Immature natural killer cell (primary cell): ENCODE data around the gene PTGDR. TPM values are rescaled to one million over a fixed set of nuclear protein-coding genes. Genes with fewer than 3 reads are reported as not detected.

ENCODE experiments used
- DNase-seq, 3 donors: peaks; one replicate each; pipeline ENCODE4 v3.0.0; 2022; ENCODE audit warnings: mixed read lengths in 1 of 3
- H3K27ac Mint-ChIP-seq, 6 donors: one replicate each; pipeline ENCODE4 v1.8.0; 2020; ENCODE audit warnings: mixed read lengths in 6 of 6, mild to moderate bottlenecking in 5 of 6, inconsistent platforms in 4 of 6, moderate library complexity in 3 of 6
- H3K27me3 Mint-ChIP-seq, 3 donors: one replicate each; pipeline ENCODE4 v1.8.0; 2020 to 2021; ENCODE audit warnings: low read depth in 3 of 3, mild to moderate bottlenecking in 3 of 3, mixed read lengths in 3 of 3, moderate library complexity in 3 of 3, inconsistent platforms in 1 of 3
- H3K36me3 Mint-ChIP-seq, 3 donors: one replicate each; pipeline ENCODE4 v1.8.0; 2020; ENCODE audit warnings: mixed read lengths in 3 of 3, inconsistent platforms in 2 of 3, mild to moderate bottlenecking in 2 of 3
- H3K4me1 Mint-ChIP-seq, 2 donors: one replicate each; pipeline ENCODE4 v1.8.0; 2020; ENCODE audit warnings: inconsistent platforms in 2 of 2, mild to moderate bottlenecking in 2 of 2, mixed read lengths in 2 of 2, moderate library complexity in 1 of 2
- H3K4me3 Mint-ChIP-seq, 5 donors: one replicate each; pipeline ENCODE4 v1.8.0; 2020; ENCODE audit warnings: mild to moderate bottlenecking in 5 of 5, mixed read lengths in 5 of 5, inconsistent platforms in 3 of 5, moderate library complexity in 3 of 5
- H3K9me3 Mint-ChIP-seq, 6 donors: one replicate each; pipeline ENCODE4 v1.8.0; 2020; ENCODE audit warnings: mild to moderate bottlenecking in 6 of 6, mixed read lengths in 6 of 6, inconsistent platforms in 4 of 6, moderate library complexity in 3 of 6
- polyA plus RNA-seq, 3 donors: library from polyadenylated mRNA; unstranded; fragments of 300-500 nt; fragmentation: Illumina TruSeq; gene quantifications; one replicate each; pipeline ENCODE4 v1.2.3, GENCODE V29; 2021

PTGDR gene, protein sequence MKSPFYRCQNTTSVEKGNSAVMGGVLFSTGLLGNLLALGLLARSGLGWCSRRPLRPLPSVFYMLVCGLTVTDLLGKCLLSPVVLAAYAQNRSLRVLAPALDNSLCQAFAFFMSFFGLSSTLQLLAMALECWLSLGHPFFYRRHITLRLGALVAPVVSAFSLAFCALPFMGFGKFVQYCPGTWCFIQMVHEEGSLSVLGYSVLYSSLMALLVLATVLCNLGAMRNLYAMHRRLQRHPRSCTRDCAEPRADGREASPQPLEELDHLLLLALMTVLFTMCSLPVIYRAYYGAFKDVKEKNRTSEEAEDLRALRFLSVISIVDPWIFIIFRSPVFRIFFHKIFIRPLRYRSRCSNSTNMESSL
- polyA plus RNA-seq = 100 to 1,000 TPM in 2 of 3 donors, 10 to 100 TPM in 1; 78.2 to 233 (median 133) TPM

GRCh38 chr14:52267501-52268278 is at the start of gene PTGDR:
Gene PTGDR, plus strand, starts transcription at chr14:52267698. Its CDS starts 117 bp downstream, at chr14:52267815.
- peaks cover 69 to 73% of the 10 kb centered on the region in 2 donors for H3K4me1 Mint-ChIP-seq
- DNase-seq = peak; percentile 76 to 80 (median 78)
- peaks cover 3 to 12% (median 4%) of the 10 kb centered on the region in 3 donors for H3K27me3 Mint-ChIP-seq
- no peaks in the 10 kb centered on the region for H3K9me3 Mint-ChIP-seq
- peak within 1 kb of the TSS; percentile 96 to 100 (median 100) for H3K4me3 Mint-ChIP-seq
- H3K27ac Mint-ChIP-seq = peak within 1 kb of the TSS; percentile 89 to 98 (median 98)
- peaks cover 16 to 39% (median 39%) of the 10 kb centered on the region in 3 donors for H3K36me3 Mint-ChIP-seq

- H3K27ac Mint-ChIP-seq = peak overlapping the region in 3 of 6 donors; percentile 15 to 51 (median 19)
Measured at GRCh38 chr14:52219488-52220084, 47.9 kb upstream of the PTGDR start.

GRCh38 chr14:52220924-52221811 is 46.3 kb upstream of the PTGDR start:
- Mint-ChIP-seq H3K36me3 (peaks cover 0 to 4% (median 0%) of the 10 kb centered on the region in 3 donors), H3K9me3 (no peaks in the 10 kb centered on the region), H3K27me3 (peaks cover 0 to 2% (median 0%) of the 10 kb centered on the region in 3 donors), H3K27ac (peak overlapping the region; percentile 89 to 98 (median 92)), H3K4me1 (peaks cover 16 to 29% of the 10 kb centered on the region in 2 donors), H3K4me3 (peak overlapping the region; percentile 72 to 95 (median 89))
- DNase-seq = peak; percentile 28 to 30 (median 29)

More at GRCh38 chr14:52219488-52220084, 47.9 kb upstream of the PTGDR start:
- H3K9me3 Mint-ChIP-seq = no peaks in the 10 kb centered on the region
- no peak overlapping the region for H3K4me3 Mint-ChIP-seq
- no peak for DNase-seq
- peaks cover 0 to 2% (median 0%) of the 10 kb centered on the region in 3 donors for H3K27me3 Mint-ChIP-seq
- H3K36me3 Mint-ChIP-seq = peaks cover 0 to 7% (median 0%) of the 10 kb centered on the region in 3 donors
- H3K4me1 Mint-ChIP-seq = peaks cover 16 to 29% of the 10 kb centered on the region in 2 donors

DNA sequence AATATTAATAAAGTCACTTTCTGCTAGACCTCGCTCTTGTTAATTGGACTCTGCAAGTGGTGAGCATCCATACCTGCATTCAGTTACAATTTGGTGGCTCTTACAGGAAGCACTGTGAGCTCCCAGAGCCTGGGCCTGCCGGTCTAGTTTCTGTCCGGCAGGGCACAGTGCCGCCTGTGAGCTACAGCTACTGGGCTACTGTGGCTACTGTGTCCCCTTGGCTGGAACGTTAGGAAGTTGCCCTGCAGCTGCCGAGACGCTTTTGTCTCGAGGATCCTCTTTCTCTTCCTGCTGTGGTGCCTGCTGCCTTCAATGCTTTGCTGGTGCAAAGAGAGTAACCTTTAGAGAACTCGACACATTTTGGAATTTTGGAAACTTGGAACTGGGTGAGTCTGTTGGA is 44.6 kb upstream of the PTGDR start:
- DNase-seq = no peak
- peak overlapping the region in 1 of 5 donors; percentile 5 for H3K4me3 Mint-ChIP-seq
- H3K27ac Mint-ChIP-seq = peak overlapping the region in 2 of 6 donors; percentile 42 to 67

DNA sequence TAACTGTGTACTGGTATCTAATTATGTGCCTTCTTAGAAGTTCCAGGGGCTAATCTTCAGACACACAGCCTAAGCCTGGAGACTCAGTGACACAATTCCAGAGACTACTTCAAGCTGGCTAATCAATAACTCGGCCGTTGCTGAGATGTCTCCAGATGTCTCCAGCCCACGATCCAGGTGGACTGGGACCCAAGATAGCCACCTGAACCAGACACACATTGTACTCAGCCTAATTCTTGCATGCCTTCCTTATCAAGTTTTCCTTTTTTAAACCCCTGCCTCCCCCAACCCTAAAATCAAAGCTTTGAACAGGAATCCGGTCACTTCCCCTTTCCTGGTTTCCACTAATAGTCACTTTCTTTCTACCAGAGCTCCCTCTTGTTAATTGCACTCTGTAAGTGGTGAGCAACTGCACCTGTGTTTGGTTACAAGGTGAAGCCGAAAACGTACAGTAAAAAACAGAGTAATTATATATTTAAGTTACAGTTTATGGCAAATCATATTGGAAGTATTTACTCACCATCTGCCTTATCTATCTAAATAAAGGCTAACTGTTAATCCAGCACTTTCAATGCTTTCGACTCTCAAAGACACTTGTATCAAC is 39.8 kb upstream of the PTGDR start:
- Mint-ChIP-seq H3K27ac (peak overlapping the region in 1 of 6 donors; percentile 19), H3K4me1 (peaks cover 18 to 38% of the 10 kb centered on the region in 2 donors), H3K9me3 (no peaks in the 10 kb centered on the region), H3K4me3 (no peak overlapping the region), H3K27me3 (no peaks in the 10 kb centered on the region), H3K36me3 (peaks cover 0 to 3% (median 0%) of the 10 kb centered on the region in 3 donors)
- DNase-seq = no peak

More for the DNA sequence above, 44.6 kb upstream of the PTGDR start:
- peaks cover 0 to 4% (median 0%) of the 10 kb centered on the region in 3 donors for H3K36me3 Mint-ChIP-seq
- H3K4me1 Mint-ChIP-seq = peaks cover 16 to 29% of the 10 kb centered on the region in 2 donors
- H3K27me3 Mint-ChIP-seq = peaks cover 0 to 2% (median 0%) of the 10 kb centered on the region in 3 donors
- no peaks in the 10 kb centered on the region for H3K9me3 Mint-ChIP-seq

DNA sequence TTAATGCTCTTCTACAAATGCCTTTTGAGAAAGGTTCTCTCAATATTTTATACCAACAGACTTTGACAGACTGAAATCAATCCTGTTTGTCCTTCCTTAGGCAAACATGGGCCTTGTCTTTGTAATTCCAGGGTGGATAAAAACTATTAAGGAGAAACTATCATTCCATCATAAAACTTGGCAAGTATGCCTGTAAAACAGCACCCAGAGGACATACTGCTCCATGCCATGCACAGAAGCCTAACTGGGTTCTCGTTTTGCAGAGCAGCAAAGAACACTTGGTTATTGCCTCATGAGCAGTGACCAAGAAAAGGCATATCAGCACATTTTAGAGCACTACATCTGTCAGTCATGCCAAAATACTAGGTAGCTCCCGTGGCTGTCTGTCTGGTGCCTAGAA is 33.8 kb upstream of the PTGDR start:
- no peak overlapping the region for H3K27ac Mint-ChIP-seq
- no peak overlapping the region for H3K4me3 Mint-ChIP-seq
- H3K9me3 Mint-ChIP-seq = no peaks in the 10 kb centered on the region
- peaks cover 38 to 71% of the 10 kb centered on the region in 2 donors for H3K4me1 Mint-ChIP-seq
- H3K27me3 Mint-ChIP-seq = peaks cover 0 to 1% (median 0%) of the 10 kb centered on the region in 3 donors
- peaks cover 0 to 3% (median 0%) of the 10 kb centered on the region in 3 donors for H3K36me3 Mint-ChIP-seq
- DNase-seq = no peak

GRCh38 chr14:52235434-52235833 is 32.1 kb upstream of the PTGDR start:
- H3K9me3 Mint-ChIP-seq = no peaks in the 10 kb centered on the region
- peaks cover 38 to 71% of the 10 kb centered on the region in 2 donors for H3K4me1 Mint-ChIP-seq
- no peak overlapping the region for H3K4me3 Mint-ChIP-seq
- peaks cover 0 to 7% (median 0%) of the 10 kb centered on the region in 3 donors for H3K36me3 Mint-ChIP-seq
- peak overlapping the region in 2 of 6 donors; percentile 10 to 69 for H3K27ac Mint-ChIP-seq
- no peak for DNase-seq
- H3K27me3 Mint-ChIP-seq = peaks cover 0 to 3% (median 2%) of the 10 kb centered on the region in 3 donors

GRCh38 chr14:52235866-52236510 is 31.5 kb upstream of the PTGDR start:
- Mint-ChIP-seq H3K4me1 (peaks cover 44 to 71% of the 10 kb centered on the region in 2 donors), H3K27ac (peak overlapping the region in 1 of 6 donors; percentile 37), H3K27me3 (peaks cover 0 to 5% (median 2%) of the 10 kb centered on the region in 3 donors), H3K4me3 (no peak overlapping the region), H3K9me3 (no peaks in the 10 kb centered on the region), H3K36me3 (peaks cover 0 to 4% (median 0%) of the 10 kb centered on the region in 3 donors)
- DNase-seq = no peak

GRCh38 chr14:52238682-52239081 is 28.8 kb upstream of the PTGDR start:
- Mint-ChIP-seq H3K4me3 (no peak overlapping the region), H3K36me3 (peaks cover 3 to 7% (median 4%) of the 10 kb centered on the region in 3 donors), H3K9me3 (peaks cover 0 to 3% (median 0%) of the 10 kb centered on the region in 6 donors), H3K27ac (no peak overlapping the region), H3K4me1 (peaks cover 64 to 91% of the 10 kb centered on the region in 2 donors), H3K27me3 (peaks cover 0 to 5% (median 2%) of the 10 kb centered on the region in 3 donors)
- DNase-seq = no peak

GRCh38 chr14:52240623-52241022 is 26.9 kb upstream of the PTGDR start:
- no peak for DNase-seq
- peaks cover 4 to 13% (median 6%) of the 10 kb centered on the region in 3 donors for H3K36me3 Mint-ChIP-seq
- H3K9me3 Mint-ChIP-seq = peaks cover 0 to 6% (median 0%) of the 10 kb centered on the region in 6 donors
- peaks cover 75 to 92% of the 10 kb centered on the region in 2 donors for H3K4me1 Mint-ChIP-seq
- peaks cover 0 to 5% (median 2%) of the 10 kb centered on the region in 3 donors for H3K27me3 Mint-ChIP-seq
- peak overlapping the region in 2 of 5 donors; percentile 6 to 30 for H3K4me3 Mint-ChIP-seq
- peak overlapping the region in 5 of 6 donors; percentile 0 to 79 (median 42) for H3K27ac Mint-ChIP-seq

DNA sequence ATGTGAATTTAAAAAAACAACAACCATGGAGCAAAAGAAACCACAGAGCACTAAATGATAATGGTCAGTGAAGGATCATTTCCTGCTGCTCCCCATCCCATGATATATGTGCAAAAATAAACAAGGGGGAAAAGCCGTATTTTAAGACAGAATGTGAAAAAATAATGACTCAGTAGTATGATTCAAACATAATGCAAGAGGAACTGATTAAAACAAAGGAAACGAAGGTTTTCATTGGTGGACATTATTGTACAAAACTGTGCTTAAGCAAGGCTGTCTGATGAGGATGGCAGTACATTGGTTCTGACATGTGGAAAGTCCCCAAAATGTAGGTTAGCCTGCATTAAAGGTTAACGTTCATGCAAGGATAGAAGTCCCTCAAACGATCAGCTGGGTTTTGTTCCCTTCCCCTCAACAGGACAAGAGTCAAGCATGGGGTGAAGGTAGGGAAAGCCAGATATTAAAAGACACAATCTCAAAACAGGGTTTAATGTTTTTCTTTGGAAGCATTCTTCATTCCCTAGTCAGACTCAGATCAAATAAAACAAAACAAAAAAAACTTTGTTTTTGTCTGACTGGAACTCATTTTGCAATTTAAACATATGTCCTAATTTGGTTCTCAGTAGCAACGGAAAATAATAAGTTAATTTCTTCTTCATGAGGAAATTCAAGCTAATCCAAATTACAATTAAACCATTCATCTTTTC is 26.3 kb upstream of the PTGDR start:
- no peak for DNase-seq
- peaks cover 78 to 92% of the 10 kb centered on the region in 2 donors for H3K4me1 Mint-ChIP-seq
- H3K27me3 Mint-ChIP-seq = peaks cover 0 to 5% (median 2%) of the 10 kb centered on the region in 3 donors
- H3K4me3 Mint-ChIP-seq = no peak overlapping the region
- peaks cover 4 to 15% (median 7%) of the 10 kb centered on the region in 3 donors for H3K36me3 Mint-ChIP-seq
- peak overlapping the region in 2 of 6 donors; percentile 55 to 79 for H3K27ac Mint-ChIP-seq
- H3K9me3 Mint-ChIP-seq = peaks cover 0 to 6% (median 0%) of the 10 kb centered on the region in 6 donors
